AG09309 (cell line): ENCODE measurements around the gene NKTR.

ENCODE experiments used
- DNase-seq: peaks from one replicate; pipeline ENCODE4 v3.0.0-alpha.2; 2010; ENCODE audit warnings: low read depth
- H3K4me3 ChIP-seq: 2 replicates; pipeline ENCODE4 v1.5.1; 2011; ENCODE audit warnings: mild to moderate bottlenecking, low read depth, low read length, moderate library complexity; ENCODE audit not compliant: control insufficient read depth
- CTCF ChIP-seq: IDR thresholded peaks from 2 replicates; pipeline ENCODE4 v1.5.1; 2011; ENCODE audit warnings: mild to moderate bottlenecking, low read depth, low read length, inconsistent platforms; ENCODE audit not compliant: insufficient read depth, control insufficient read depth; ENCODE audit errors: missing control alignments

The NKTR gene

DNA sequence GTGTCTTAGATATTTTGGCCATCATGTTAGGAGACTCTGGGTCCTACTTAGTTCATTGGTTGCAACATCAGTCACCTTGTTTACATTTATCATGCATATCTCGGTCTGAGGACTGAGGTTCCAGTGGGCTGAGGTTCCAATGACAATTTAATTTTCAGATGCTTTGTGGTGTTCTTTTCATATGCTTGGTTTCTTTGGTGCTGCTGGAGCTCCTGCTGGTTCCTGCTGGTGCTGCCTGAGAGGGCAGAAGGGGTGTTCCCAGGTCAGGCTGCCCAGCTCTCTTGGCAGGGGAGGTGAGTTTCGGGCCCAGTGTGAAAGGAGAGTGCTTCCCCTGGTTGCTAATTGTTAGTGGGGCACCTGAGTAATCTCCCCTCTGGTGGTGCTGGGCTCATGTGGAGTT is 78.0 kb downstream of the NKTR start:
- no peak for DNase-seq
- no peak overlapping the region for H3K4me3 ChIP-seq
- TF ChIP-seq CTCF = no peak

- no peak for TF ChIP-seq CTCF
- no peak overlapping the region for H3K4me3 ChIP-seq
- DNase-seq = peak; percentile 23
Measured at GRCh38 chr3:42680271-42680670, 79.8 kb downstream of the NKTR start.

GRCh38 chr3:42680806-42681205 is 80.3 kb downstream of the NKTR start:
- no peak overlapping the region for H3K4me3 ChIP-seq
- no peak for TF ChIP-seq CTCF
- DNase-seq = no peak

DNA sequence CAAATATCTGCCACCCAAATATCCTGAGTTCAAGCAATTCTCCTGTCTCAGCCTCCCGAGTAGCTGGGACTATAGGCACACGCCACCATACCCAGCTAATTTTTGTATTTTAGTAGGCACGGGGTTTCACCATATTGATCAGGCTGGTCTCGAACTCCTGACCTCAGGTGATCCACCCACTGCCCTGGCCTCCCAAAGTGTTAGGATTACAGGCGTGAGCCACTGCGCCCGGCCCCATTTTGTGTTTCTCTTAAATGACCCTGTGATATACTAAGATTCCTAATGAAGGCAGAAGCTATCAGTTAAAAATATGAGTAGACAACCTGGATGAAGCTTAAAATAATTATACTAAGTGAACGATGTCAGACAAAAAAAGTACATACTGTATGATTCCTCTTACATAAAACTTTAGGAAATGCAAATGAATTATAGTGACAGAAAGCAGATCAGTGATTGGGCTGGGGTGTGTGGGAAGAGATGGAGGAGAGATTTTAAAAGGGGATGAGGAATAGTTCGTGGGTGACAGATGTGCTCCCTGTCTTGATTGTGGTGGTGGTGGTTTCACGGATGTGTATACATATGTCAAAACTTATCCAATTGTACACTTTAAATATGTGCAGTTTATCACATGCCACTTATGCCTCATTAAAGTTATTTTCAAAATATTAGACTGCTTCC is 81.0 kb downstream of the NKTR start:
- no peak for DNase-seq
- no peak for TF ChIP-seq CTCF
- H3K4me3 ChIP-seq = no peak overlapping the region

DNA sequence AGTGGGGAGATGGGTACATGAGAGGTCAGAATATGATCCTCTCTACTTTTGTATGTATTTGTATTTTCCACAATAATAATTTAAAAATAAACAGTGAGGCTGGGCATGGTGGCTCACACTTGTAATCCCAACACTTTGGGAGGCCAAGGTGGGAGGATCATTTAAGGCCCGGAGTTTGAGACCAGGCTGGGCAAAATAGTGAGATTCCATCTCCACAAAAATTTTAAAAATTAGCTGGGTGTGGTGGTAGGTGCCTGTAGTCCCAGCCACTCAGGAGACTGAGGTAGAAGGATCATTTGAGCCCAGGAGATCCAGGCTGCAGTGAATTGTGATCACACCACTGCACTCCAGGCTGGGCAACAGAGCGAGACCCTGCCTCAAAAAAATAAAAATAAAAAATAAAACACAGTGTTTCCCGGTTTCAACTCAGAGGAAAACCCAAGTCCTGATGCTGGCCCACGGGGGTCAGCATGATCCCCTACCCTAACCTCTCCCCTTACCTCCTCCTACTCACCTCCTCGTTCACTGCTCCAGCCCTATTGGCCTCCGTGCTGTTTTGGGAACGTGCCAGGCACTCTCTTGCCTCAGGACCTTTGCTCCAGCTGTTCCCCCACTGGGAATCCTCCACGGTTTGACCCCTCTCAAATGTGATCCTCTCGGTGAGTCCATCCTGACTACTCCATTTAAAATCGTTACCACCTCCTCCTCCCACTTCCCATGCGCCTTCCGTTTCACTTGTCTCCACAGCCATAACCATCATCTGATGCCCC is 82.0 kb downstream of the NKTR start:
- H3K4me3 ChIP-seq = no peak overlapping the region
- no peak for DNase-seq
- TF ChIP-seq CTCF = no peak

GRCh38 chr3:42683875-42684598 is 83.6 kb downstream of the NKTR start:
- no peak for TF ChIP-seq CTCF
- H3K4me3 ChIP-seq = no peak overlapping the region
- DNase-seq = peak; percentile 90
